ENCODE data around the gene BMP5. TPM values are rescaled to one million over a fixed set of nuclear protein-coding genes. Genes with fewer than 3 reads are reported as not detected.

The BMP5 gene
- total and polyA plus RNA-seq, 4 donors, result 2.8 to 34.5 (median 7.2) TPM

DNA sequence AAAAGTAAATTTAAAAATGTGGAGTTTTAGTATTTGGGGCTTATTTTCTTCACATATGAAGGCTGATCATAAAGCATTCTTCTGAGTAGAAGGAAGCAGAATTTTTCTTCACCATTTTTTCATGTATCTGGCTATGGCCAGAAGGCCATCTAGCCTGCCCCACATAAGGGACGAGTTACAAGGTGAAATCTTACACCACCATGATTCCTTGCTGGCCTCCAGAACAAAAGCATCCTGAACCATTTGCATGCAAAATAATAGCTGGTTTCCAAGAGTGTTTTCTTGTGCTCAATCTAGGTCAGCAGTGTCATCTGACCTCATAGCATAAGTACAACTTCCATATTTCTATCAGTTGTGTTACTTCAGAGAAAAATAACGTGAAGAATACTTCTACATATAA is 93.1 kb downstream of the BMP5 start:
- no peaks in the 10 kb centered on the region for H3K27me3 ChIP-seq (ENCODE audit: control insufficient read depth, insufficient read depth, low read length)
- H3K4me3 ChIP-seq (ENCODE audit: low read depth, low read length), result no peak overlapping the region
- no peaks in the 10 kb centered on the region for H3K9me3 ChIP-seq (ENCODE audit: control insufficient read depth, insufficient read depth, low read length)
- WGBS (ENCODE audit: insufficient coverage), result 43% methylated on average over 1 of the region's 2 CpGs
- H3K27ac ChIP-seq (ENCODE audit: low read depth, low read length), result no peak overlapping the region
- no peak for DNase-seq (ENCODE audit: low read depth in 4 of 6, low spot score in 6 of 6)
- no peaks in the 10 kb centered on the region for H3K4me1 ChIP-seq (ENCODE audit: control insufficient read depth, insufficient read depth, low read length)
- H3K36me3 ChIP-seq (ENCODE audit: control insufficient read depth, insufficient read depth, low read length), result no peaks in the 10 kb centered on the region

DNA sequence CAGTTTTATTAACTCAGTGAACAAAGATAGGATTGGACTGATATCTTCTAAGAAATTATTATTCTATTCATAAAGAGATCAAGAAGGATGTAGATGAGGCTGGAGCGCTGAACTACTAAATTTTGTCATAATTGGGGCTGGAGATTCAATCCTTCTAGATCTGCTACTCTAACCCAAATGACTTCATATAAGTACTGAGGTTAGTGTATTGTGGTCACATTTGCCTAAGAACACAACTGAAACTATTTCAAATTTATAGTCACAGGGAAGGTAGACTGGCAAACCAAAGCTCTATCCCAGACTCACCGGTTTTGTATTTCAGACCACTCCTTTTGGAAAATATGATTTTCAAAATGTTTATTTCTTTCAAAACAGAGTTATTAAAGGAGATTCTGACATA is 96.7 kb downstream of the BMP5 start:
- Histone ChIP-seq H3K9me3 (ENCODE audit: control insufficient read depth, insufficient read depth, low read length) (no peaks in the 10 kb centered on the region), H3K27me3 (ENCODE audit: control insufficient read depth, insufficient read depth, low read length) (no peaks in the 10 kb centered on the region), H3K36me3 (ENCODE audit: control insufficient read depth, insufficient read depth, low read length) (no peaks in the 10 kb centered on the region), H3K4me3 (ENCODE audit: low read depth, low read length) (no peak overlapping the region), H3K27ac (ENCODE audit: low read depth, low read length) (no peak overlapping the region), H3K4me1 (ENCODE audit: control insufficient read depth, insufficient read depth, low read length) (no peaks in the 10 kb centered on the region)
- no CpG with 5 or more reads among the region's 2 CpGs for WGBS (ENCODE audit: insufficient coverage)
- no peak for DNase-seq (ENCODE audit: low read depth in 4 of 6, low spot score in 6 of 6)

DNA sequence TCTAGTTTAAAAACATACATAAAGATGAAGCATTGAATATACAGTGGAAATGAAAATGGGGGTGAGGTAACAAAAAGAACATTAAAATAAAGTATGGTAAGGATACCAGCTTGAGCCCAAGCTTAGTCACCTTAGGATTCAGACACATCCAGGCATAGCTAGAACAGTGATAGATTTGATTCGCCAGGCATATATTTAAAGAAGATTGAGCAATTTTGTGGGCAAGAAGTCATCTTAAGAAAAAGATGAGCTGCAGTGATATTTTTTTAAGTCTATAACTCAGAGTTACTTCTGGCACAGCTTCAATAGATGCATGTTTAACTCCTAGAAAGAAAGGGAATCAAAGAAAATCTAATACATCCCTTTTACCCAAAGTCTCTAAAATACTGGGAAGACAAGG is 97.9 kb downstream of the BMP5 start:
- no peak overlapping the region for H3K27ac ChIP-seq (ENCODE audit: low read depth, low read length)
- no peaks in the 10 kb centered on the region for H3K36me3 ChIP-seq (ENCODE audit: control insufficient read depth, insufficient read depth, low read length)
- H3K4me3 ChIP-seq (ENCODE audit: low read depth, low read length), result no peak overlapping the region
- WGBS (ENCODE audit: insufficient coverage), result no CpG with 5 or more reads among the region's 1 CpG
- H3K9me3 ChIP-seq (ENCODE audit: control insufficient read depth, insufficient read depth, low read length), result no peaks in the 10 kb centered on the region
- H3K27me3 ChIP-seq (ENCODE audit: control insufficient read depth, insufficient read depth, low read length), result no peaks in the 10 kb centered on the region
- no peaks in the 10 kb centered on the region for H3K4me1 ChIP-seq (ENCODE audit: control insufficient read depth, insufficient read depth, low read length)
- DNase-seq (ENCODE audit: low read depth in 4 of 6, low spot score in 6 of 6), result no peak

DNA sequence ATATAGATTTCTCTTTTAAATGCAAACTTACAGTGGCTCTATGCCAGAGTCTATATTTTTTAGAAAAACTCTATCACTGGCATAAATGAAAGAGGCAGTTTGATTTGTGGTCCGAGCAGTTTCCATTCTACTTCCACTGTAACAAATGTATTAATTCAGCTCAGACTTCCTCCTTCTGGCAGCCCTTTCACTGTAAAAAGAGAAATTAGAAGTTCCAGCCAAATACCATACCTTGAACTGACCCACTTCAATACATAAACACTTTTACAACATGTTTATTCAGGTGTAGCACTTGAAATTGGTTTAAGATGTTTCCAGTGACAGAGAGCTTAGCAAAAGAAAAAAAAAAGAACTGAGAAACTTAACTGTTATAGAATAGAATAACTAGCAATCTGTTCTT is 99.3 kb downstream of the BMP5 start:
- H3K4me1 ChIP-seq (ENCODE audit: control insufficient read depth, insufficient read depth, low read length), result no peaks in the 10 kb centered on the region
- H3K36me3 ChIP-seq (ENCODE audit: control insufficient read depth, insufficient read depth, low read length), result no peaks in the 10 kb centered on the region
- WGBS (ENCODE audit: insufficient coverage), result no CpG with 5 or more reads among the region's 1 CpG
- H3K27ac ChIP-seq (ENCODE audit: low read depth, low read length), result no peak overlapping the region
- peak in 1 of 6 donors; percentile 43 for DNase-seq (ENCODE audit: low read depth in 4 of 6, low spot score in 6 of 6)
- H3K27me3 ChIP-seq (ENCODE audit: control insufficient read depth, insufficient read depth, low read length), result no peaks in the 10 kb centered on the region
- H3K9me3 ChIP-seq (ENCODE audit: control insufficient read depth, insufficient read depth, low read length), result no peaks in the 10 kb centered on the region
- no peak overlapping the region for H3K4me3 ChIP-seq (ENCODE audit: low read depth, low read length)

DNA sequence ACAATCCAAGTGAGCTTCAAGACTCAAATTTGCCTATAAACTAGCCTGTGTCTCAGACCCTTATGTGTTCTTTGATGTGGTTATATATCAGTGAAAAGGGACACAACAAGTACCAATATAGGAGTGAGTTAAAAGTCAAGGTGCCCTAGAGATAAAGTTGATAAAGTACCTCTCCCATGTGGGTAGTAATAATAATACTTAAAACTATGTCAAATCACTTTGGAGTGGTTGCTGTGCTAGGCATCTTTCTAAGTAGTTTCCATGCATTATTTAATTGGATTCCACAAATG is 100.4 kb downstream of the BMP5 start:
- Histone ChIP-seq H3K36me3 (ENCODE audit: control insufficient read depth, insufficient read depth, low read length) (no peaks in the 10 kb centered on the region), H3K27me3 (ENCODE audit: control insufficient read depth, insufficient read depth, low read length) (no peaks in the 10 kb centered on the region), H3K27ac (ENCODE audit: low read depth, low read length) (no peak overlapping the region), H3K9me3 (ENCODE audit: control insufficient read depth, insufficient read depth, low read length) (no peaks in the 10 kb centered on the region), H3K4me3 (ENCODE audit: low read depth, low read length) (no peak overlapping the region), H3K4me1 (ENCODE audit: control insufficient read depth, insufficient read depth, low read length) (no peaks in the 10 kb centered on the region)
- no peak for DNase-seq (ENCODE audit: low read depth in 4 of 6, low spot score in 6 of 6)

DNA sequence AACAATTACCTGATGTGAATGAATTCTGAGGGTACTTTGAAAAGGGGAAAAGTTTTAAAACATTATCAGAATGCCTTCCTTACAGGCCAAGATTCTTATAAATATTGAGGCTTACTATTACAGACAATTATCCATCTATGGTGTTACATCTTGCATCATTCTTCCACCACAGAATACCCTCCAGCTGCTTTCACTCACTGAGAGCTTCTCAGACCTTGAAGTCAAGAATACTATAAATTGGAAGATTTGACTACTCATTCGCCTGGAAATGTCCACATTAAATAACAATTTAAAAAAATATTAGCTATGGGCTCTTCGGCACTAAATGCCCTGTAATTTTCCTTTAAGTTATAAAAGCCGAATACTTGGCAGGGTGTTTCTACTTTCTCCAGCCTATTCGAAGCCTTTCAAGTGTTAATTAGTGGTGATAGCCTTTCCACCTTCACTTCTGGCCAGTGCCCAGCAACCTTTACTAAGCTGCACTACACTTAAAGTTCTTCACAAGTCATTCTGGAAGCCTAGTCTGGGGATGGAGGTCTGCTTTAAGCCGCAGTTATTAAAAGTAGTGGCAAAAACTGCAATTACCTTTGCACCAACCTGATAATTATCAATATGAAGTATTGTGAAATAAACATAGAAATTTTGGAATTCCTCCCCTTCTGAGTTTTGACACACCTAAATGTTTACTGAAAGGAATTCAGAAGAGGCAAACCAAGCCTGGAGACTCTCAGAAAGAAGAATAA is 100.9 kb downstream of the BMP5 start:
- H3K27ac ChIP-seq (ENCODE audit: low read depth, low read length), result no peak overlapping the region
- no peaks in the 10 kb centered on the region for H3K9me3 ChIP-seq (ENCODE audit: control insufficient read depth, insufficient read depth, low read length)
- DNase-seq (ENCODE audit: low read depth in 4 of 6, low spot score in 6 of 6), result no peak
- no peak overlapping the region for H3K4me3 ChIP-seq (ENCODE audit: low read depth, low read length)
- no peaks in the 10 kb centered on the region for H3K36me3 ChIP-seq (ENCODE audit: control insufficient read depth, insufficient read depth, low read length)
- H3K27me3 ChIP-seq (ENCODE audit: control insufficient read depth, insufficient read depth, low read length), result no peaks in the 10 kb centered on the region
- WGBS (ENCODE audit: insufficient coverage), result no CpG with 5 or more reads among the region's 5 CpGs
- H3K4me1 ChIP-seq (ENCODE audit: control insufficient read depth, insufficient read depth, low read length), result no peaks in the 10 kb centered on the region

DNA sequence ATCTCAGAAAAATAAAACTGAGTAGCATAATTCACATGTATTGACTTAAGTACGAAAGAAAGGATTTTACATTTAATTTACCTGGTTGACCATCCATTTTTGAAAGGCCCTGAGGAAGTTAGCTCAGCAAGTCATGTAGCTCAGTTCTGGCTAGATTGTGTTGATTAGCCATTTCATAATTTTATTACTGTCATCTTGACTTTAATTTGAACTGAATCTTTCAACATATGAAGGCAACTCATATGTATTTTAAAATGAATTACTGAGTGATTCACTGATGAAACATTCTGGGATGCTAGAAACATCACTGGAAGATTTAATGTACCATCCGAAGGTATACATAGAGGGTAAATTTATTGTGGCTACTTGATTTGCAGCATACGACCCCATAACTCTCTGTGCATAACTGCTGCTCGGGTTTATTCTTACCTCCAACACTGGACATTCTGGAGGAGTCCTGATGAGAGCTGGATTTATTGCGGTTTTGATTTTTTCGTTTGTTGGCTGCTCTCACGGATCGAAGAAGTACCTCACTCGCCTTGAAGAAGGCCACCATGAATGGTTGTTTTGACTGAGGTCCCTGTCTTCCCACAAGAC is 101.7 kb downstream of the BMP5 start:
- Histone ChIP-seq H3K27ac (ENCODE audit: low read depth, low read length) (no peak overlapping the region), H3K9me3 (ENCODE audit: control insufficient read depth, insufficient read depth, low read length) (no peaks in the 10 kb centered on the region), H3K4me3 (ENCODE audit: low read depth, low read length) (no peak overlapping the region), H3K4me1 (ENCODE audit: control insufficient read depth, insufficient read depth, low read length) (no peaks in the 10 kb centered on the region), H3K36me3 (ENCODE audit: control insufficient read depth, insufficient read depth, low read length) (no peaks in the 10 kb centered on the region), H3K27me3 (ENCODE audit: control insufficient read depth, insufficient read depth, low read length) (no peaks in the 10 kb centered on the region)
- no peak for DNase-seq (ENCODE audit: low read depth in 4 of 6, low spot score in 6 of 6)
- 97% methylated on average over 5 of the region's 9 CpGs for WGBS (ENCODE audit: insufficient coverage)

DNA sequence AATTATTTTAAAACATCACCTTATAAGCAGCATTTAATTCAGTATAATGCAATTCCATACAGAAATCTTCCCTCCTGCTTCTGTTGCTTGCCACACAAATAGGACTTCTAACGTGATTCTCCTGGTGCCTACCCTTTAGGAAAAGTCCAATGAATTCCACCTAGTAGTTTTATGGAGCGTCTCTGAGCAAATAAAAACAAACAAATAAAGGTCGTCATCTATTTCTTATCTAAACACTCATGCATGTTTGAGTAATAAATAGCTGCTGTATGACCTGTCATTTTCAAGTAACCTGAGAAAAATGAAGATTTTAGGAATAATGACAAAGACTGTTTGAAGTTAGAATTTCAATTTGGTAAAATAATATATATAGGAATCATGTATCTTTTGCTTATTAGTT is 102.7 kb downstream of the BMP5 start:
- 80% methylated on average over 1 of the region's 3 CpGs for WGBS (ENCODE audit: insufficient coverage)
- no peak for DNase-seq (ENCODE audit: low read depth in 4 of 6, low spot score in 6 of 6)

DNA sequence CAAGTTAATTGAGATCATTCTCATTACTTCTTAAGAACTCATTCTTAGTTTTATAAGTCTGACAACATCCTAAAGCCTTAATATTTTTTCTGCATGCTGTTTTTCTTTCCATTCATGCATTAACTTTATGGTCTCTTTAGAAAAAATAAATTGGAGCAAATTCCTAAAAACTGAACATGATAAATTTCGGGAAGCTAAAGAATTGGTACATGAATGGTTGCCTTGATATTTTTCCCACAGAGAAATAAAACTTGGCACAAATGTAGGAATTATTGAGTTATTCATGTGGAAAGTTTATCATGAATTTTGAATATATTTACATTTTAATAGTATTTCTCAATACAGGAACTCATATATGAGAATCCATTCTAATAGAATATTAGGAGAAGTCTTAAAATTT is 115.9 kb downstream of the BMP5 start:
- no peaks in the 10 kb centered on the region for H3K9me3 ChIP-seq (ENCODE audit: control insufficient read depth, insufficient read depth, low read length)
- H3K4me3 ChIP-seq (ENCODE audit: low read depth, low read length), result no peak overlapping the region
- no peaks in the 10 kb centered on the region for H3K4me1 ChIP-seq (ENCODE audit: control insufficient read depth, insufficient read depth, low read length)
- no peaks in the 10 kb centered on the region for H3K27me3 ChIP-seq (ENCODE audit: control insufficient read depth, insufficient read depth, low read length)
- WGBS (ENCODE audit: insufficient coverage), result no CpG with 5 or more reads among the region's 1 CpG
- H3K27ac ChIP-seq (ENCODE audit: low read depth, low read length), result no peak overlapping the region
- DNase-seq (ENCODE audit: low read depth in 4 of 6, low spot score in 6 of 6), result no peak
- no peaks in the 10 kb centered on the region for H3K36me3 ChIP-seq (ENCODE audit: control insufficient read depth, insufficient read depth, low read length)

More for the DNA sequence above, 102.7 kb downstream of the BMP5 start:
- Histone ChIP-seq H3K4me3 (ENCODE audit: low read depth, low read length) (no peak overlapping the region), H3K4me1 (ENCODE audit: control insufficient read depth, insufficient read depth, low read length) (no peaks in the 10 kb centered on the region), H3K9me3 (ENCODE audit: control insufficient read depth, insufficient read depth, low read length) (no peaks in the 10 kb centered on the region), H3K36me3 (ENCODE audit: control insufficient read depth, insufficient read depth, low read length) (no peaks in the 10 kb centered on the region), H3K27me3 (ENCODE audit: control insufficient read depth, insufficient read depth, low read length) (no peaks in the 10 kb centered on the region), H3K27ac (ENCODE audit: low read depth, low read length) (no peak overlapping the region)

DNA sequence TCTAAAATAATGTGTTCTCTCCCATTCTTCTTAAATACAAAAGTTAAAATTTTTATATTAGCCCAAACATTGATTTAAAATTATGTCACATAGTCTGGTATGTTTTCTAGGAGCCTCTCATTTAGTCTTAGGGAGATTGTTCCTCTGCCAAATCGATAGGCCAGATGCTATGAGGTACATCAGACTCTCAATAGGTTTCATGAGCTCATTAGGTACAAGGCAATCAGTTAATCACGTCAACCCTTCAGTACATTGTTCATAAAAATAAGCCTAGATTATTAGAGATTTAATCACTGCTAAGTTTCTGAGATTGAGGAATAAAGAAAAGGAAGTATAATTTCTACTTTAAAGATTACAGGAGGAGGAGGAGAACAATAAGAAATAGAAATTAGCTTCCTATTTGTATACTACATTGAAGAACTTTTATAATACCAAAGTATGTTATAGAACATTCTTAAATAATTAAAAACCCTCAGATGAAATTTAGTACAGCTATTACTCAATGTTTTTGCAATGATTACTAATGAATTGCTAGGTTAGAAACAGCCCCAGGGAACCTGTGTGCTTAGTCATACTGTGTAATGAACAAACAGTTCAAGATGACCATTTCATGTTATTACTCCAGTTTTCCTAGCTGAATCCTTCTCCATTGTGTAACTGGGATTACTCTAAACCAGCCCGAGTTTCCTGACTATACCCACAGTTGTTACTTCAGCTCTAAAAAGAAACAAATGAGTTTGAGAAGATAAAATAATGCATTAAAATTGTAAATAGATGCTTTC is 117.0 kb downstream of the BMP5 start:
- no peak overlapping the region for H3K27ac ChIP-seq (ENCODE audit: low read depth, low read length)
- no peaks in the 10 kb centered on the region for H3K4me1 ChIP-seq (ENCODE audit: control insufficient read depth, insufficient read depth, low read length)
- whole genome bisulfite sequencing (ENCODE audit: insufficient coverage), result no CpG with 5 or more reads among the region's 3 CpGs
- no peaks in the 10 kb centered on the region for H3K36me3 ChIP-seq (ENCODE audit: control insufficient read depth, insufficient read depth, low read length)
- DNase-seq (ENCODE audit: low read depth in 4 of 6, low spot score in 6 of 6), result no peak
- no peaks in the 10 kb centered on the region for H3K9me3 ChIP-seq (ENCODE audit: control insufficient read depth, insufficient read depth, low read length)
- no peak overlapping the region for H3K4me3 ChIP-seq (ENCODE audit: low read depth, low read length)
- no peaks in the 10 kb centered on the region for H3K27me3 ChIP-seq (ENCODE audit: control insufficient read depth, insufficient read depth, low read length)
